GM12873 (cell line): ENCODE data around the gene LURAP1L.

Experiments used
- TF ChIP-seq, protein P1 (sequence below): IDR thresholded peaks from 2 replicates; pipeline ENCODE4 v1.5.1; 2012; ENCODE audit warnings: low read depth, mild to moderate bottlenecking, moderate library complexity, low read length, control low read depth; ENCODE audit not compliant: insufficient read depth; ENCODE audit errors: missing control alignments

The LURAP1L gene

GRCh38 chr9:12776513-12777055 lies 1.8 kb downstream of the LURAP1L start:
- TF ChIP-seq, protein P1, sequence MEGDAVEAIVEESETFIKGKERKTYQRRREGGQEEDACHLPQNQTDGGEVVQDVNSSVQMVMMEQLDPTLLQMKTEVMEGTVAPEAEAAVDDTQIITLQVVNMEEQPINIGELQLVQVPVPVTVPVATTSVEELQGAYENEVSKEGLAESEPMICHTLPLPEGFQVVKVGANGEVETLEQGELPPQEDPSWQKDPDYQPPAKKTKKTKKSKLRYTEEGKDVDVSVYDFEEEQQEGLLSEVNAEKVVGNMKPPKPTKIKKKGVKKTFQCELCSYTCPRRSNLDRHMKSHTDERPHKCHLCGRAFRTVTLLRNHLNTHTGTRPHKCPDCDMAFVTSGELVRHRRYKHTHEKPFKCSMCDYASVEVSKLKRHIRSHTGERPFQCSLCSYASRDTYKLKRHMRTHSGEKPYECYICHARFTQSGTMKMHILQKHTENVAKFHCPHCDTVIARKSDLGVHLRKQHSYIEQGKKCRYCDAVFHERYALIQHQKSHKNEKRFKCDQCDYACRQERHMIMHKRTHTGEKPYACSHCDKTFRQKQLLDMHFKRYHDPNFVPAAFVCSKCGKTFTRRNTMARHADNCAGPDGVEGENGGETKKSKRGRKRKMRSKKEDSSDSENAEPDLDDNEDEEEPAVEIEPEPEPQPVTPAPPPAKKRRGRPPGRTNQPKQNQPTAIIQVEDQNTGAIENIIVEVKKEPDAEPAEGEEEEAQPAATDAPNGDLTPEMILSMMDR = no peak

GRCh38 chr9:12777121-12778022 lies 2.6 kb downstream of the LURAP1L start:
- TF ChIP-seq, protein P1 = no peak

DNA sequence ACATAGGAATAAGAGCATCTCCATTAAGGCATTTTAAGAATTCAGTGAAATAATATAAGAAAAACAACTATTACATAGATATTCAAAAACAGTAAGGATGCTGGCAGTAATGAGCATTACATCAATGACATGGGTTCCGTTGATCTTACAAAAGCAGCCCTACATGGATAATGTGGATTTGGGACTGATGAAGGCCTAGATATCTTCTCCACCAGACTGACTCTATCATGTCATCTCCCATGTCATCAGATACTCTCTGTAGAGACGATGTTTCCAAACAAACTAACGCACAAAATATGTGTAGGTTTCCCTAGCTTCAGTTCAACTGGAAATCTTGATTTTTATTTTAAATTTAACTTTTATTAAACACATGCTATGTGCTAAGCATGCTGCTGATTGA lies 3.6 kb downstream of the LURAP1L start:
- TF ChIP-seq, protein P1 = no peak

- TF ChIP-seq, protein P1 = no peak
Observed at GRCh38 chr9:12781226-12781733, 6.5 kb downstream of the LURAP1L start.

DNA sequence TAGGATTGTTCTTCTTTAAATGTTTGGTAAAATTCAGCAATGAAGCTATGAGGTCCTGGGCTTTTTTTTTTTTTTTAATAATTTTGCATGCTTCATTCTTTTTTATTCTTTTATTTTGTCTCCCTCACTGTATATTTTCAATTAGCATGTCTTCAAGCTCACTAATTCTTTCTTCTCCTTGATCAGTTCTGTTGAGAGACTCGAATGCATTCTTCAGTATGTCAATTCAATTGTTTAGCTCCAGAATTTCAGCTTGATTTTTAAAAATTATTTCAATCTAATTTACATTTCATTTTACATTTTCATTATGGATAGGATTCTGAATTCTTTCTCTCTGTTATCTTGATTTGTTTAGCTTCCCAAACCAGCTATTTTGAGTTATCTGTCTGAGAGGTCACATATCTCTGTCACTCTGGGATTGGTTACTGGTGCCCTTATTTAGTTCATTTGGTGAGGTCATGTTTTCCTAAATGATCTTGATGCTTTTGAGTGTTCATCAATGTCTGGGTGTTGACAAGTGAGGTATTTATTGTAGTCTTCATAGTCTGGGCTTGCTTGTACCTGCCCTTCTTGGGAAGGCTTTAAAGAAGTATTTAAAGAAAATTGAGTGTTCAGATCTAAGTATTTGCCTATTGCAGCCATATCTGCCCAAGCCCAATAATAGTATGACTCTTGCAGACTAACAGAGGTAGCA lies 9.1 kb downstream of the LURAP1L start:
- TF ChIP-seq, protein P1 = no peak

DNA sequence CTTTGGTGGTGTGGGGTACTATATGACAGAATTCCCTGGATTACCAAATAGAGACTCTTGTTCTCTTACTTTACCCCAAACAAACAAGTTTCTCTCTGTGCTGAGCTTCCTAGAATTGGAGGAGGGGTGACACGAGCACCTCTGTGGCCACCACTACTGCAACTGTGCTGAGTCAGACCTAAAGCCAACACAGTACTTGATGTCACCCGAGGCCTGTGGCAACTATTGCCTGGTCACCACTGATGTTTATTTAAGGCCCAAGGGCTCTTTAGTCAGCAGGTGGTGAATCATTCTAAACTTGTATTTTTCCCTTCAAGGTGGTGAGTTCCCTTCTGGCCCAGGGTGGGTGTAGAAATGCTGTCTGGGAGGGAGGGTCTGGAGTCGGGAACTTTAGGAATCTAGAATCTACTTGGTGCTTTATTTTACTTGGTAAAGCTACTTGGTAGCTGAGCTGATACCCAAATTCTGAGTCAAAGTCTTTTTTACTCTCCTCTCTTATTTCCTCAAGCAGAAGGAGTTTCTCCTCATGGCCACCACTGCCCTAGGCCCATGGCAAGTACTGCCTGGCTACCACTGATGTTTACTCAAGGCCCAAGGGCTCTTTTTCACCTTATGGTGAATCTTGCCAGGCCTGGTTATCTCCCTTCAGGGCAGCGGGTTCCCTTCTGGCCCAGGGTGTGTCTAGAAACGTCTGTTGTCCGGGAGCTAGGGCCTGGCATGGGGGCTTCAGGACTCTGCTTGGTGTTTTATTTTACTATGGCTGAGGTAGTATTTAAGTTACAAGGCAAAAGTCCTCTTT lies 9.8 kb downstream of the LURAP1L start:
- TF ChIP-seq, protein P1 = no peak
